ENCODE results near the gene RNASE7. TPM values are rescaled to one million over a fixed set of nuclear protein-coding genes. Genes with fewer than 3 reads are reported as not detected.
A peak's percentile ranks its signal among the peaks of the same experiment; 100 is the strongest.

The RNASE7 gene
- total RNA-seq, 2 donors from 2014 or later = 1.0 TPM; not detected in 1

GRCh38 chr14:21060614-21061346 is 18.6 kb downstream of the RNASE7 start:
- peak; percentile 29 for ATAC-seq
- peak overlapping the region in 3 of 4 donors; percentile 0 to 39 (median 14) for H3K27ac ChIP-seq
- H3K4me1 ChIP-seq = peaks cover 36% of the 10 kb centered on the region
- 31 to 32% methylated on average over 13 of the region's 13 CpGs for WGBS, 2 donors
- H3K36me3 ChIP-seq (replicated peaks in 1 of 2; ENCODE audit: insufficient read depth in 1 of 2, low read depth in 2 of 2) = no peaks in the 10 kb centered on the region
- no peaks in the 10 kb centered on the region for H3K27me3 ChIP-seq
- H3K9me3 ChIP-seq = no peaks in the 10 kb centered on the region
- no peak for TF ChIP-seq POLR2A (IDR thresholded peaks at IDR 0.05)
- TF ChIP-seq, protein P1, sequence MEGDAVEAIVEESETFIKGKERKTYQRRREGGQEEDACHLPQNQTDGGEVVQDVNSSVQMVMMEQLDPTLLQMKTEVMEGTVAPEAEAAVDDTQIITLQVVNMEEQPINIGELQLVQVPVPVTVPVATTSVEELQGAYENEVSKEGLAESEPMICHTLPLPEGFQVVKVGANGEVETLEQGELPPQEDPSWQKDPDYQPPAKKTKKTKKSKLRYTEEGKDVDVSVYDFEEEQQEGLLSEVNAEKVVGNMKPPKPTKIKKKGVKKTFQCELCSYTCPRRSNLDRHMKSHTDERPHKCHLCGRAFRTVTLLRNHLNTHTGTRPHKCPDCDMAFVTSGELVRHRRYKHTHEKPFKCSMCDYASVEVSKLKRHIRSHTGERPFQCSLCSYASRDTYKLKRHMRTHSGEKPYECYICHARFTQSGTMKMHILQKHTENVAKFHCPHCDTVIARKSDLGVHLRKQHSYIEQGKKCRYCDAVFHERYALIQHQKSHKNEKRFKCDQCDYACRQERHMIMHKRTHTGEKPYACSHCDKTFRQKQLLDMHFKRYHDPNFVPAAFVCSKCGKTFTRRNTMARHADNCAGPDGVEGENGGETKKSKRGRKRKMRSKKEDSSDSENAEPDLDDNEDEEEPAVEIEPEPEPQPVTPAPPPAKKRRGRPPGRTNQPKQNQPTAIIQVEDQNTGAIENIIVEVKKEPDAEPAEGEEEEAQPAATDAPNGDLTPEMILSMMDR (IDR thresholded peaks at IDR 0.05) = no peak
- no peak overlapping the region for H3K4me3 ChIP-seq
- intact Hi-C loops (cut with DNase I) = no loop called here
- no peak for DNase-seq

GRCh38 chr14:21061347-21061668 is 19.1 kb downstream of the RNASE7 start:
- intact Hi-C loops (cut with DNase I) = no loop called here
- no peak for TF ChIP-seq POLR2A (IDR thresholded peaks at IDR 0.05)
- TF ChIP-seq, protein P1 (IDR thresholded peaks at IDR 0.05) = no peak
- Histone ChIP-seq H3K4me3 (no peak overlapping the region), H3K4me1 (peaks cover 33% of the 10 kb centered on the region), H3K27ac (peak overlapping the region in 3 of 4 donors; percentile 0 to 39 (median 14)), H3K27me3 (no peaks in the 10 kb centered on the region), H3K9me3 (no peaks in the 10 kb centered on the region), H3K36me3 (replicated peaks in 1 of 2; ENCODE audit: insufficient read depth in 1 of 2, low read depth in 2 of 2) (no peaks in the 10 kb centered on the region)
- ATAC-seq = no peak
- WGBS, 2 donors = 80 to 86% methylated on average over 3 of the region's 3 CpGs
- no peak for DNase-seq

DNA sequence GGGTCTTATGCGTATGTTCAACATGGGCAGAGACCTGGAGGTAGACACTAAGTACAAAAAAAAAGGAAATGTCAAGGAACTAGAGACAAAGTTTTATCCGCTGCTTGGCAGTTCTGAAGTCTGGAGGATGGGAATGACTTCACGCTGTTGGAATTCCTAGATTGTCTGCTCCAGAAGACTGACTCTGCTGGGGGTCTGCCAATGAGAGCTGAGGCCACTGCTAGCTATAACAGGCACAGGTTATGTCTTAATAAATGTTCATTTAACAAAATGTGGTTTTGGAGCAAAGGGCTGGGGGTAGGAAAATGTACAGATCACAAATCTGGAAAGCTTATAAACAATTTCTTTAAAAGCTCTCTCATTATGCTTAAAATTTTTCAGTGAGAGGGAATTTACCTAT is 21.3 kb downstream of the RNASE7 start:
- TF ChIP-seq POLR2A (IDR thresholded peaks at IDR 0.05) = no peak
- TF ChIP-seq, protein P1 (IDR thresholded peaks at IDR 0.05) = no peak
- peak in 3 of 4 donors; percentile 46 to 65 (median 55) for DNase-seq
- ATAC-seq = peak; percentile 64
- no peak overlapping the region for H3K4me3 ChIP-seq
- H3K27me3 ChIP-seq = no peaks in the 10 kb centered on the region
- H3K9me3 ChIP-seq = no peaks in the 10 kb centered on the region
- peak overlapping the region in 3 of 4 donors; percentile 28 to 55 (median 52) for H3K27ac ChIP-seq
- 57 to 64% methylated on average over 3 of the region's 3 CpGs for WGBS, 2 donors
- intact Hi-C loops (cut with DNase I) = no loop called here
- no peaks in the 10 kb centered on the region for H3K36me3 ChIP-seq (replicated peaks in 1 of 2; ENCODE audit: insufficient read depth in 1 of 2, low read depth in 2 of 2)
- H3K4me1 ChIP-seq = peaks cover 30% of the 10 kb centered on the region

DNA sequence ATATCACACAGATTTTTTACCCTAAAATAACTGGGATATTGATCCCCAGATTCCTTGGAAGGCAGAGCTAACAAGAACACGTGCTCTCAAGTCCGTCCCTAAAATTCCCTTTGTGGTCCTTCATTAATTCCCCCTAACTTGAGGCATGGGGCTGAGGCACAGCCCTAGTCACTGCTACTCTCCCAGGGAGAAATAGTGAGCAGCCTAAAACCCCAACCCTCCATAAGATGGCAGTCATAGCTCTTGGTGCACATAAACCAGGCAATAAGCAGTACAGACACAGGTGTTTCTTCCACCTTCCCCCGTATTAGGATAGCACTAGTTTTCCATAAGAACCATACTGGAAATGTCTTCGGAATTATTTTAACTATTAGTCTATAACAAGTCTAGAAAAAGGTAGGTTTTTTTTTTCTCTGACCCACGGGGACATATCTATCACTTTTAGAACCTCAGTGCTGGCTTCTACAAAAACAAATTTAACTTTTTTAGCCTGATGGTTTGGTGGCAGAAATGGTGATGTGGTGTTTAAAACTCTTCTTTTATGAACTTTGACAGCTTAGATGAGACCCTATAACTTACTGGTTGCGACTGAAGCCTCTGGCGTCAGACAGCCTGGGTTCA is 24.8 kb downstream of the RNASE7 start:
- no peak for ATAC-seq

More for the DNA sequence above, 24.8 kb downstream of the RNASE7 start:
- DNase-seq = no peak
- peaks cover 37% of the 10 kb centered on the region for H3K4me1 ChIP-seq
- H3K4me3 ChIP-seq = no peak overlapping the region
- H3K36me3 ChIP-seq (replicated peaks in 1 of 2; ENCODE audit: insufficient read depth in 1 of 2, low read depth in 2 of 2) = no peaks in the 10 kb centered on the region
- TF ChIP-seq POLR2A (IDR thresholded peaks at IDR 0.05) = no peak
- TF ChIP-seq, protein P1 (IDR thresholded peaks at IDR 0.05) = no peak
- intact Hi-C loops (cut with DNase I) = no loop called here
- H3K27ac ChIP-seq = no peak overlapping the region
- no peaks in the 10 kb centered on the region for H3K9me3 ChIP-seq
- 53 to 56% methylated on average over 7 of the region's 7 CpGs for WGBS, 2 donors
- no peaks in the 10 kb centered on the region for H3K27me3 ChIP-seq

Data from body of pancreas (tissue), 4 donors.